Measurements from ENCODE around the gene TNK2.

DNA sequence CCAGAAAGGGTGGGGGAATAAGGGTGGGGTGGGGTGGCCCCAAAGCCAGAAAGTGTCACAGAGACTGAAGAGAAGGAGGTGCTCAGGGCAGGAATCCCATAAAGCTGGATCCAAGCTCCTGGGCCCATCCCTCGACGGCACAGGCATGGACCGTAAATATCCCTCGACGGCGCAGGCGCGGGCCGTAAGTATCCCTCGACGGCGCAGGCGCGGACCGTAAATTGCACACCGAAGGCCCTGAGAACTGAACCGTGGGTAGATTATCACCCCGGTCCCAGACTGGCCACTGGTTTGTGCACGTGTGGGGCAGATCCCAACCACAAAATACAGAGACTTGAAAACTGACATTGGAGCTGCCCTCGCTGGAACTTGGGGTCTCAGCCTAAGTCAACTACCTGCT, 55.3 kb downstream of the TNK2 start:
- TF ChIP-seq BCL3 (CRISPR knock-in tag; IDR thresholded peaks at IDR 0.05) (no peak), POLR2AphosphoS5 (IDR thresholded peaks at IDR 0.05; ENCODE audit: low read depth, low read length) (no peak), RELA (CRISPR knock-in tag; IDR thresholded peaks at IDR 0.05) (no peak), CEBPB (IDR thresholded peaks at IDR 0.05; ENCODE audit: borderline replicate concordance, low read depth, low read length) (no peak), ZBTB7A (CRISPR knock-in tag; IDR thresholded peaks at IDR 0.05) (no peak), FOXA1 (IDR thresholded peaks at IDR 0.05) (no peak), FOXA1 (CRISPR knock-in tag; IDR thresholded peaks at IDR 0.05) (no peak), ZNF143 (CRISPR knock-in tag; IDR thresholded peaks at IDR 0.05) (no peak), CHCHD3 (CRISPR knock-in tag; IDR thresholded peaks at IDR 0.05) (no peak), KDM5A (IDR thresholded peaks at IDR 0.05; ENCODE audit: borderline replicate concordance, low read length) (no peak)
- TF ChIP-seq, protein P1, sequence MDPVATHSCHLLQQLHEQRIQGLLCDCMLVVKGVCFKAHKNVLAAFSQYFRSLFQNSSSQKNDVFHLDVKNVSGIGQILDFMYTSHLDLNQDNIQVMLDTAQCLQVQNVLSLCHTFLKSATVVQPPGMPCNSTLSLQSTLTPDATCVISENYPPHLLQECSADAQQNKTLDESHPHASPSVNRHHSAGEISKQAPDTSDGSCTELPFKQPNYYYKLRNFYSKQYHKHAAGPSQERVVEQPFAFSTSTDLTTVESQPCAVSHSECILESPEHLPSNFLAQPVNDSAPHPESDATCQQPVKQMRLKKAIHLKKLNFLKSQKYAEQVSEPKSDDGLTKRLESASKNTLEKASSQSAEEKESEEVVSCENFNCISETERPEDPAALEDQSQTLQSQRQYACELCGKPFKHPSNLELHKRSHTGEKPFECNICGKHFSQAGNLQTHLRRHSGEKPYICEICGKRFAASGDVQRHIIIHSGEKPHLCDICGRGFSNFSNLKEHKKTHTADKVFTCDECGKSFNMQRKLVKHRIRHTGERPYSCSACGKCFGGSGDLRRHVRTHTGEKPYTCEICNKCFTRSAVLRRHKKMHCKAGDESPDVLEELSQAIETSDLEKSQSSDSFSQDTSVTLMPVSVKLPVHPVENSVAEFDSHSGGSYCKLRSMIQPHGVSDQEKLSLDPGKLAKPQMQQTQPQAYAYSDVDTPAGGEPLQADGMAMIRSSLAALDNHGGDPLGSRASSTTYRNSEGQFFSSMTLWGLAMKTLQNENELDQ (CRISPR knock-in tag; IDR thresholded peaks at IDR 0.05; ENCODE audit: borderline replicate concordance) = no peak
- TF ChIP-seq, protein P2, sequence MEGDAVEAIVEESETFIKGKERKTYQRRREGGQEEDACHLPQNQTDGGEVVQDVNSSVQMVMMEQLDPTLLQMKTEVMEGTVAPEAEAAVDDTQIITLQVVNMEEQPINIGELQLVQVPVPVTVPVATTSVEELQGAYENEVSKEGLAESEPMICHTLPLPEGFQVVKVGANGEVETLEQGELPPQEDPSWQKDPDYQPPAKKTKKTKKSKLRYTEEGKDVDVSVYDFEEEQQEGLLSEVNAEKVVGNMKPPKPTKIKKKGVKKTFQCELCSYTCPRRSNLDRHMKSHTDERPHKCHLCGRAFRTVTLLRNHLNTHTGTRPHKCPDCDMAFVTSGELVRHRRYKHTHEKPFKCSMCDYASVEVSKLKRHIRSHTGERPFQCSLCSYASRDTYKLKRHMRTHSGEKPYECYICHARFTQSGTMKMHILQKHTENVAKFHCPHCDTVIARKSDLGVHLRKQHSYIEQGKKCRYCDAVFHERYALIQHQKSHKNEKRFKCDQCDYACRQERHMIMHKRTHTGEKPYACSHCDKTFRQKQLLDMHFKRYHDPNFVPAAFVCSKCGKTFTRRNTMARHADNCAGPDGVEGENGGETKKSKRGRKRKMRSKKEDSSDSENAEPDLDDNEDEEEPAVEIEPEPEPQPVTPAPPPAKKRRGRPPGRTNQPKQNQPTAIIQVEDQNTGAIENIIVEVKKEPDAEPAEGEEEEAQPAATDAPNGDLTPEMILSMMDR (CRISPR knock-in tag; IDR thresholded peaks at IDR 0.05) = no peak
